GM12864 (cell line): Measurements from ENCODE around the gene SUSD1.

Experiments used
- DNase-seq: peaks from one replicate; pipeline ENCODE4 v3.0.0-alpha.2; 2011; ENCODE audit warnings: low read depth
- H3K4me3 ChIP-seq: 2 replicates; pipeline ENCODE4 v1.5.1; 2011; ENCODE audit warnings: mild to moderate bottlenecking, low read depth, low read length, control low read depth
- TF ChIP-seq, protein P1 (sequence below): IDR thresholded peaks from 2 replicates; pipeline ENCODE4 v1.5.1; 2011; ENCODE audit warnings: low read depth, mild to moderate bottlenecking, moderate library complexity, low read length, control low read depth, inconsistent platforms; ENCODE audit errors: missing control alignments

Gene SUSD1

GRCh38 chr9:112029921-112030444 lies 145.1 kb downstream of the SUSD1 start:
- TF ChIP-seq, protein P1, sequence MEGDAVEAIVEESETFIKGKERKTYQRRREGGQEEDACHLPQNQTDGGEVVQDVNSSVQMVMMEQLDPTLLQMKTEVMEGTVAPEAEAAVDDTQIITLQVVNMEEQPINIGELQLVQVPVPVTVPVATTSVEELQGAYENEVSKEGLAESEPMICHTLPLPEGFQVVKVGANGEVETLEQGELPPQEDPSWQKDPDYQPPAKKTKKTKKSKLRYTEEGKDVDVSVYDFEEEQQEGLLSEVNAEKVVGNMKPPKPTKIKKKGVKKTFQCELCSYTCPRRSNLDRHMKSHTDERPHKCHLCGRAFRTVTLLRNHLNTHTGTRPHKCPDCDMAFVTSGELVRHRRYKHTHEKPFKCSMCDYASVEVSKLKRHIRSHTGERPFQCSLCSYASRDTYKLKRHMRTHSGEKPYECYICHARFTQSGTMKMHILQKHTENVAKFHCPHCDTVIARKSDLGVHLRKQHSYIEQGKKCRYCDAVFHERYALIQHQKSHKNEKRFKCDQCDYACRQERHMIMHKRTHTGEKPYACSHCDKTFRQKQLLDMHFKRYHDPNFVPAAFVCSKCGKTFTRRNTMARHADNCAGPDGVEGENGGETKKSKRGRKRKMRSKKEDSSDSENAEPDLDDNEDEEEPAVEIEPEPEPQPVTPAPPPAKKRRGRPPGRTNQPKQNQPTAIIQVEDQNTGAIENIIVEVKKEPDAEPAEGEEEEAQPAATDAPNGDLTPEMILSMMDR = no peak
- DNase-seq = no peak
- H3K4me3 ChIP-seq = no peak overlapping the region; the same call in 1 of the 2 replicates

GRCh38 chr9:112028242-112029221 lies 146.6 kb downstream of the SUSD1 start:
- TF ChIP-seq, protein P1 = no peak
- peak; percentile 90 for DNase-seq
- peak overlapping the region; percentile 45 for H3K4me3 ChIP-seq

GRCh38 chr9:112025850-112026249 lies 149.2 kb downstream of the SUSD1 start:
- no peak for DNase-seq
- H3K4me3 ChIP-seq = no peak overlapping the region
- TF ChIP-seq, protein P1 = no peak

DNA sequence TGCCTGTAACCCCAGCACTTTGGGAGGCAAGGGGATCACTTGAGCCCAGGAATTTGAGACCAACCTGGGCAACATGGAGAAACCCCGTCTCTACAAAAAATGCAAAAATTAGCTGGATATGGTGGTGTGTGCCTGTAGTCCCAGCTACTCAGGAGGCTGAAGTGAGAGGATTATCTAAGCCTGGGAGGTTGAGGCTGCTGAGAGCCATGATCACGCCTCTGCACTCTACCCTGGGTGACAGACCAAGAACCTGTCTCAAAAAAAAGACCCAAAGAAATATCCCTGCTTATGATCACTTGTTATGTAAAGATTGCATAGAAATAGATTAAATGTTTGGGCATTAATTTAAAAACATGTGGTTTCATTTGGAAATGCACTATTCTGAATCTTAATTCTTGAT lies 153.4 kb downstream of the SUSD1 start:
- no peak for DNase-seq
- TF ChIP-seq, protein P1 = no peak
- no peak overlapping the region for H3K4me3 ChIP-seq

GRCh38 chr9:112020680-112021596 lies 154.2 kb downstream of the SUSD1 start:
- no peak overlapping the region; the same call in 1 of the 2 replicates for H3K4me3 ChIP-seq
- TF ChIP-seq, protein P1 = no peak
- no peak for DNase-seq

- no peak for DNase-seq
- H3K4me3 ChIP-seq = no peak overlapping the region
- TF ChIP-seq, protein P1 = no peak
These were observed 157.2 kb downstream of the SUSD1 start for GRCh38 chr9:112017878-112018277.
